Iris pigment epithelial cell (primary cell): ENCODE data around the gene CD200.
A peak's percentile ranks its signal among the peaks of the same experiment; 100 is the strongest.

Source experiments
- DNase-seq: peaks from one replicate; pipeline ENCODE4 v3.0.0-alpha.2; 2011; ENCODE audit warnings: low read depth

Gene CD200

DNA sequence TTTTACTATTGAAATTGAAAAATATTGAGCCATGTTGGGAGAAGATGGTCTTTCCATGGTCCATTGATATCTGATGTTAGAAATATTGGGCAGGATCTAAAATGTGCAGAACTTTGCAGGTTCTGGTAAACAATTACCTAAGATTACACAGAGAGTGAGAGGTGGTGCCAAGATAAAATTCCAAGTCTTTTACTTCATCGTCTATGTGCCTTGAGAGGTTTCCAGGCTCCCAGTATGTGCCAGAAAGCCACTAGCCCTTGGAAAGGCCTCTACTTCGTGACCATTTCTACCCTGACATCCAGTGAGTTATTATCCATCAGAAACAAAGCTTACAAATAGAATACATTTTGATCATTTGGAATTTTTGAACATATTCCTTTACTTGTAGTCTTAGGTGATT is 27.6 kb downstream of the CD200 start:
- peak; percentile 57 for DNase-seq

DNA sequence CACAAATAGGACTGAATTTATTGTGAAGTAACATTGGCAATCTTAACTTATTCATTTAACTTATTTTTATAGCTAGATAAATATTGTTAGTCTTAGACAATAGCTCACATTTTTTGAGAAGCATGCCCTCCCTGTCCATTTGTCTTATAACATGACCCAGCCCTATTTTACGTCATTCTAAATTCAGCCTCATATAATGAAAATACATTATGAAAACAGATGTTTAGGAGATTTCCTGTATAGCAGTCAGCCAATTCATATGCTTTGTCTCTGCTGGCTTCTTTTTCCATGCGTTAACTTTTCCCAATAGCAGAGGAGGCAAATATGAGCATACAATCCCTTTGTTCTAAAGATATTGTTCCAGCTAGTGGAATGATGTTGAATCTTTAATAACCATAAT is 29.3 kb downstream of the CD200 start:
- DNase-seq, result no peak

DNA sequence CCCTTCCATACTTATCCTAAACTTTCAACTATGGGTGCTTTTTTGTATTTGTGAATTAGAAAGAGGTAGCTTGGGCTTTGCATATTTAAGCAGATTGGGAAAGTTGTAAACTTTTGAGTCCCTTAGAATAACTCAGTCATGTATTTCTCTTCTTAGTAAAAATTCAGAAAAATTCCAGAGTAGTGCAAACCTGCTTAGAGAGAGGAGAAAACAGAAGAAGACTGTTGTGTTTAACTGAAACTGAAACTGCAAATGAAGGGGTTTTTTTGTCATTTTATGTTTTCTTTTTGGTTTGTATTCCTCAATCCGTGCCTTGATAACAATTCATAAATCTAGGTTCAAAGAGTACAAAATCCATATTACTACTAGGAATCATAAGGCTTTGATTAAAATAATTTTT is 31.3 kb downstream of the CD200 start:
- DNase-seq, result no peak

DNA sequence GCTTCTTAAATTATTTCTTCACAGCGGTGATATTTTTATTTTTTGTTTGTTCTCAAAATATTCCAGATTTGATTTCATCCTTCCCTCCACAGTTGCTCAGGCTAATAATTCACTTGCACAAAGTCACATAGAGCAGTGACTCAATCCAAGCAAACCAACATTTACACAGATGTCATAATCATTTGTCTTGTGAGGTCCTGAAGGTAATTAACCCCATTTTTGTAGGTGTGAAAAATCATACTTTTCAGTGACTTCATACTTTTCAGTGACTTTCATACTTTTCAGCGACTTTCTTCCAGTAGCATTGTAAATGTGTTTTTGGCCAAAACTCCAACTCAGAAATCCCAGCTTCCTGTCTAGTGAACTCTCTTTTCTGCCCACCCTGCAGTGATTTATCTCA is 32.1 kb downstream of the CD200 start:
- no peak for DNase-seq

DNA sequence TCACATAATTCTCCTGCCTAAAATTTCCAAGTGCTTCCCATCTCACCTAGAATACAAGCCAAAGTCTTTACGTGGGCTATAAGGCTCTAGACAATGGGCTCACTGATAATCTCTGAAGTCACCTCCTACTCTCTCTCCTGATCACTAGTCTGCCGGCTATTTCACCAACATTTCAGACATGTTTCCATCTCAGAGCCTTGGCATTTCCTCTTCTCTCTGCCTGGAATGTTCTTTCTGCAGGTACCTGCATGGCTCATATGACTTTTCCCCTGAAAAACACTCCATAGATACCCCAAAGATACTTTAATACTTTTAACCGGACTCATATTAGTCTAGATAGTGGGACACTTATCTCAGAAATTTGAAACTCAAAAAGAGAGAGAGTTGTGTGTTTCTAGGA is 32.7 kb downstream of the CD200 start:
- peak; percentile 59 for DNase-seq

DNA sequence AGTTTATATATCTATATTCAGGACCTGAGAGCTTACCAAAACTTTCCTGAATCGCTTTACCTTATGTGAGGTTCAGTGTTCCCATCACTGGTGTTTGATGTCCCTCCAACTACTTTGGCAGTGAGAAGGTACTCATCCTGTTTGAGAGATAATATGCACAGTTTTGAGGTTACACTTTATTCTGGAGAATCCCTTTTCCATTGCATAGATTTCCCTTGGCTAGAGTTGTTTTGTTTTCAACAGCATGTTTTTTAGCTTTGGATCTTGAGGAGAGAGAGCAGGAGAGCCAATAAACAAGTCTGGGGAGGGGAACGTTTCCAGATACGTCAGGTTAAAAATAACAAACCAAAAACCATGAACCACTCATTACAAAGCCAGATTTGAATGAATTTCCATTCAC is 33.6 kb downstream of the CD200 start:
- DNase-seq, result no peak

DNA sequence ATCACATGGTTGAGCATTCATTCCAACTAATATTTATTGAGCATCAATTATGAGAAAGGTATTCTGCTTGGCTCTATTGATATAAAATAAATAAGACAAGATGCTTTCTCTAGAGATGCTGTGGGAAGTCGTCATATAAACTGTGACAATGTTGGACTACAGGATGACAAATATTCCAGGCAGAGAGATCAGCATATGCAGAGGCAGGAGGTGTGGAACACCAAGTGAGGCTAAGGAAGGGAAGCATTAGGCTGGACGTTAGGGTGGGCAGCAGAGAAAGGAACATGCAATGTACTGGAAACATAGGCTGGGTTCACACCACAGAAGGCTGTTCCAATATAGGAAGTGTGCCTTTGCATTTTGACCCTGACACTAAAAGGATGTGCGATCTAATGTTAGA is 38.6 kb downstream of the CD200 start:
- no peak for DNase-seq

DNA sequence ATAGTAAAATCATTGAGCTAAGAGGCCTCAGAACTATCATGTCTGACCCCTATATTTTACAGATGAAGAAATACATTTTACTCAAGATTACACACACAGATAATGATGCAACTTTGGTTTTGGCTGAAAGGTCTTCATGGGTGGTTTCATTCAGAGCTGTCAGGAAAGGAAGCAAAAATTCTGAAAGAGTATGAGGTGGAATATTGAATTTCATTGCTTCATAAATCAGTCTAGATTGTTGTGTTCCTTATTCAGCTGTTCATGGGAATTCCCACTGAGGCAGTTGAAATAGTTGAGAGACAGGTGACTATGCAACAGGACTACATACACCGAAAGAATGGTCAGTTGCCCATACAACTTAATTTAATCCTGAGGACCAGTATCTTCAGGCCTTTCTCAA is 39.4 kb downstream of the CD200 start:
- DNase-seq, result peak; percentile 73

DNA sequence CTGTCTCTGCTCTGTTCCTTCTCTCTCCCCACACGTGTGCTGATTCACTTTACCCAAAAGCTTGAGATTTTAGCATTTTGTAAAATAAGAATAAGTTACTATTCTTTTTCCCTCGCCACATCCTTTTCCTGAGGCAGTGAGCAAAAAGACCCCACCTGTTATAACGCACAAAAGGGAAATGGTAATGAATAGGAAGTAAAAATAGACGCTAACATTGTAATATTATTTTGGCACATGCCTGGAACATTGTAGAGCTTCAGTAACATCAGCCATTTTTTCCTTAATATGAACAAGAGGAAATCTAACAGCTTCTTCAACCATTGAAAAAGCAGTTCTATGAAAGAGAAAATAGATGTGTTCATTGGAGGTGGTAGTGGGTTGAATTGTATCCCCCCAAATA is 40.5 kb downstream of the CD200 start:
- DNase-seq, result no peak

DNA sequence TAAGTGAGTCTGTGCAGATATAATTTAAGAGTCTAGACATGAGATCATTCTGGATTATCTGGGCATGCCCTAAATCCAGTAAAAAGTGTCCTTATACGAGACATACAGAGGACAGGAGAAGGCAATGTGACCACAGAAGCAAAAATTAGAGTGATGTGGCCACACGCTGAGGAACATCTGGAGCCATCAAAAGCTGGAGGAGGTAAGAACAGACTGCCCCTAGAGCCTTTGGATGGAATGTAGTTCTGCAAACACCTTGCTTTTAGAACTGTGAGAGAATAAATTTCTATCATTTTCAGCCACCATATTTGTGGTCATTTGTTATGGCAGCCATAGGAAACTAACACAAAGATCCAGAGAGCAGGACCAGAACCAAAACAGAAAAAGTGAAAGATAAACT is 41.0 kb downstream of the CD200 start:
- no peak for DNase-seq

DNA sequence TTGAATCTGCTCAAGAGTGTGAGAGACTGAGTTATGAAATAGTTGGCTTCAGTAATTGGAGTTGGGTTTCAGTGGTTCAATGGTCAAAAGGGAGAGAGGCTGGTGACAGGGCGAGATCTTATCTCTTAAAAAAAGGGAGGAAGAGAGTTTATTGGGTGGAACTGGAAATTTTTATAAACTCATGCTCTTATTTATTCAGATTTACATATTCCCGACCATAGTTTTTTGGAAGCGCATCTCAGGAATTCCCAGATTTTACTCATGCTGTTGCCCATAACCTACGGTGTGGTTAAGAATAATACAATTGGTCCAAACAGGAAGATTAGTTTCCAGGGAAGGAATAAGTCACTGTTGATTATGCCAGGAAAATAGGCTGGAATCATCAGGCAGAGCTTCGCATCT is 41.4 kb downstream of the CD200 start:
- DNase-seq, result peak; percentile 63

DNA sequence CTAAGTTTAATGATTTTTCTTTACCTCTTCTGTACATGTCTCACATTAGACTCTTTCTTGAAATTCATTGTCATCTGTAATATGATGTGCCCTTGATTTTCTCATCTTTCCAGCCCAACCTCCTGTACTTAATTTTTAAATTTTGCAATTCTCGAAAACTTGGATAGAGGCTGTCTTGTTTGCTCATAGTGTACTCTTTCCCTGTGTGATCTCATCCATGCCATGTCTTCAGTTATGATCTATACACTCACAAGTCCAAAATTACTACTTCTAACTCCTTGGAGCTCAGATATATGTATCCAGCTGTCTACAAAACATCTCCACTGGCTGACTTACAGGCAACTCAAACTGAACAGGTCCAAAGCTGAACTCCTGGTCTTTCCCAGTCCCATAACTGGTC is 42.2 kb downstream of the CD200 start:
- no peak for DNase-seq

DNA sequence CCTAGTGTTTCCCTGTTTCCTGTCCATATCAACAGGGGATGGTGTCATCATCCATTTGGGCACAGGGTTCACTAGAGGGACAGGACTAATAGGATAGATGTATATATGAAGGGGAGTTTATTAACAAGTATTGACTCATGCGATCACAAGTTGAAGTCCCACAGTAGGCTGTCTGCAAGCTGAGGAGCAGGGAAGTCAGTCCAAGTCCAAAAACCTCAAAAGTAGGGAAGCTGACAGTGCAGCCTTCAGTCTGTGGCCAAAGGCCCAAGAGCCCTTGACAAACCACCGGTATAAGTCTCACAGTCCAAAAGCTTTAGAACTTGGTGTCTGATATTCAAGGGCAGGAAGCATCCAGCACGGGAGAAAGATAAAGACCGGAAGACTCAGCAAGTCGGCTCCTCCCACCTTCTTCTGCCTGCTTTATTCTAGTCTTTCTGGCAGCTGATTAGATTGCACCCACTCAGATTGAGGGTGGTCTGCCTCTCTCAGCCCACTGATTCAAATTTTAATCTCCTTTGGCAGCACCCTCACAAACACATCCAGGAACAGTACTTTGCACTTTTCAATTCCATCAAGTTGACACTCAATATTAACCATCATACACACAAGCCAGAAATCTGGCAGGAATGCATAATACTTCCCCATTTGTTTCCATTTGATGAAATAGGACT is 43.4 kb downstream of the CD200 start:
- peak; percentile 33 for DNase-seq

DNA sequence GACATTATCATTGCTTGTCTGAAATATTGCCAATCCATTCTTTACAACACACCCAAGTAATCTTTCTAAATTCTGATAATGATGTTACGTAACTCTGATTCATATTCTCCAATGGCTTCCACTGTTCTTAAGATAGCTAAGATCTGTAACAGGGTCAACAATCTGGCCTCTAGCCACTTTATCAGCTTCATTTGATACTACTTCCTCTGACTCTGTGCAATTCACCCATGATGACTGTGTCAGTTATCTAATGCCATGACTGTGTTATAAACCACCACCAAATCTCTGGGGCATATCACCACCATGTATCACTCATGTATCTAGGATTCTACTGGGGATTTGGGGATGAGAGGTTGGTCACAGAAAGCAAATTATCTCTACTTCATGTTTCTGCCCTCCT is 44.0 kb downstream of the CD200 start:
- DNase-seq, result peak; percentile 92

DNA sequence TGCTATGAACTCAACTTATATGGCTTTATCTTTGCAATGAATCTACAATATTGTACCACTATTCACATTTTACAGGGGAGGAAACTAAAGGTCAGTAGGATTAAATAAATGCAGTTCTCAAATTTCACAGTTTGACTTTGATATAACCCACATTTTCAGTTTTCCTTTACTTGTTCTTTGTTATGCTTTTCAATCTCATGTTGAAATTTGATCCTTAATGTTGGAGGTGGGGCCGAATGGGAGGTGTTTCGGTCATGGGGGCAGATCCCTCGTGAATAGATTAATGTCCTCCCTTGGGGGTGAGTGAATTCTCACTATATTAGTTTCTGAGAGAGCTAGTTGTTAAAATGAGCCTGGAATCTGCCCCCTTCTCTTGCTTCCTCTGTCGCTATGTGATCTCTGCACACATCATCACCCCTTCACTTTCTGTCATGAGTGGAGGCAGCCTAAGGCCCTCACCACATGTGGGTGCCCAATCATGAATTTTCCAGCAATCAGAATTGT is 44.7 kb downstream of the CD200 start:
- DNase-seq, result peak; percentile 75

DNA sequence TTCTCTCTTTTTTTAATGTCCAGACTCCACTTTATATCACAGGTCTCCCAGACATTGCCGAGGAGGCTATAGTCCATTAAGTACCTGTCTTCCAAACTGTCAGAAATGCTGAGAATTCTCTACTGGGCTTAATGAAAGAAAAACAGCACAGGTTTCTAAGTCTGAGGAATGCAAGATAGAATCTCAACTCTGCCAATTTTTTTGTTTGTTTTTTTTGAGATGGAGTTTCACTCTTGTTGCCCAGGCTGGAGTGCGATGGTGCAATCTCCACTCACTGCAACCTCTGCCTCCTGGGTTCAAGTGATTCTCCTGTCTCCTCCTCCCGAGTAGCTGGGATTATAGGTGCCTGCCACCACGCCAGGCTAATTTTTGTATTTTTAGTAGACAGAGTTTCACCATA is 45.4 kb downstream of the CD200 start:
- peak; percentile 76 for DNase-seq

DNA sequence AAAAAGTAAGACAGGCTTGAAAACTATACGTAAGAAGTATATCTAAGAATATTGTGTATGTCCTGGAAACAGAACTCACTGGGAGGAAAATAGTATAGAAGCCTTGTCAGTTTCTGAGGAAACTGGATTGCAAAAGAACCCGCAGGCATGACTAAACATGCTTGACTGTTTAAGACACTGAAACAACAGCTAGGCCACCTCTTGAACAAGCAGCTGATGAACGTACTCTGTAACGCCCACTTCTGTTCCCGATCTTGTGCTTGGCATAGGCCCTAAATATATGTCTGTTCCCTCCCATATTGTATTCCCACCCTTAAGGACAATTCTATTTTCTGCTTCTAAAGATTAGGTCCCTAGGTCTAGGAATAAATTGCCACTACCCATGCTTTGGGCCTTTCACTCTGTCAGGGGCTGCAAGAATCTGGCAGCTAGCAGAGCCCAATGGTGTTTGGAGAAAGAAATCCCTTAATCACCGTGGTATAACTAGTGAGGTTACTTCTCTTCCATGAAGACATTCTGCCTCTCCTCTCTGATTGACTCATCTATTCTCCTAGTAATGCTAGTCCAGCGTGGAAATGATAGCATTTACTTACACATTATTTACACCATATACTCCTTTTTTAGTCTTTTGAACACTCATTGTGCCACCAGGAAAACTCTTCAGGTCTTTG is 46.2 kb downstream of the CD200 start:
- DNase-seq, result peak; percentile 99

DNA sequence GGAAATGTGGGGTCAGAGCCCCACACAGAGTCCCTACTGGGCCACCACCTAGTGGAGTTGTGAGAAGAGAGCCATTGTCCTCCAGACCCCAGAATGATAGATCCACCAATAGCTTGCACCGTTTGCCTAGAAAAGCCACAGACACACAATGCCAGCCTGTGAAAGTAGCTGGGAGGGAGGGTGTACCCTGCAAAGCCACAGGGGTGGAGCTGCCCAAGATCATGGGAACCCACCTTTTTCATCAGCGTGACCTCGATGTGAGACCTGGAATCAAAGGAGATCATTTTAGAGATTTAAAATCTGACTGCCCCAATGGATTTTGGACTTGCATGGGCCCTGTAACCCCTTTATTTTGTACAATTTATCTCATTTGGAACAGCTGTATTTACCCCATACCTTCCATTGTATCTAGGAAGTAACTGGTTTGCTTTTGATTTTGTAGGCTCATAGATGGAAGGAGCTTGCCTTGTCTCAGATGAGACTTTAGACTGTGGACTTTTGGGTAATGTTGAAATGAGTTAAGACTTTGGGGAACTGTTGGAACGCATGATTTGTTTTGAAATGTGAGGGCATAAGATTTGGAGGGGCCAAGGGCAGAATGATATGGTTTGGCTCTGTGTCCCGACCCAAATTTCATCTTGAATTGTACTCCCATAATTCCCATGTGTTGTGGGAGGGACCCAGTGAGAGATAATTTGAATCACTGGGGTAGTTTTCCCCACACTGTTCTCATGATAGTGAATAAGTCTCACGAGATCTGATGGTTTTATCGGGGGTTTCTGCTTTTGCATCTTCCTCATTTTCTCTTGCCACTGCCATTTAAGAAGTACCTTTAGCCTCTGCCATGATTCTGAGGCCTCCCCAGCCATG is 49.0 kb downstream of the CD200 start:
- no peak for DNase-seq

DNA sequence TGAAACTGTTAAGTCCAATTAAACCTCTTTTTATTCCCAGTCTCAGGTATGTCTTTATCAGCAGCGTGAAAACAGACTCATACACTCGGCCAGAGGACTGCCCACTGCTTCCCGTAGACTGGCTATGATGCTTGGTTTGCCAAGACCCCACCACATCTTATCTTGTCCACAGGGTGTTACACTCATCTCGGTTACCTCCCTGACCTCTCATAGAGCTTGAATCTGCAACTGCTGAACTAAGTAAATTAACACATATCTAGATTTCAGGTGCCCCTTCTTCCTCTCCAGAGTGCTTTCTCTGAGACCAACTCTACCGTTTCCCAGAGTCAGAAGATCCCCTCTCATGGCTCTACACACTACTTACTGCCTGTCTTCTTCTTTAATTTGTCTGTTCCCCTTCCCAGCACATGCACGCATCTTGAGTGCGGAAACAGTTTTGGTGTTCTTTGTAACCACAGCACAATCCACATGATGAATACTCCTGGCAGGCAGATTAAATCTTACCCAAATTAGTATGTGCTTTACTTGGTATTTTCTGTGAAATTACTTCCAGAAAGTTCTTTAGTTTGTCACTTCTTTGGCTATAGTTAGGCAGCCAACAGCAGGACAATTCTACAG is 49.7 kb downstream of the CD200 start:
- no peak for DNase-seq

DNA sequence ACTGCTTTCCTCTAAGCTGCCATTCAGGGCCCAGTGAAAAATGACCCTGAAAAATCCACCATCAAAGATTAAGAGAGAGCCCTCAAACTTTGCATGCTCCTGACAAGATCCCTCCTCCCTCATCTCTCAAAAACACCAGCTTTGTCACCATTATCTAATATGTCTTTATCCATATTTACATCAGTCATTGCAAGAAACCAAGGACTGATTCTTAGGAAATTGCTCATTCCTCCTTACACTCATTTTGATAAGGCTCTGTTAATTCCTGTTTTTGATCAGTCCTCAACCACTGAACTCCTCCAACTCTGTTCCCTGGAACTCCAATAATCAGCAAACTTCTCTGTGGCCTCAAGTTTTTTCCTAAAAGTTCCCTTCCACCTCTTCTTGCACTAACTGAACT is 51.8 kb downstream of the CD200 start:
- DNase-seq, result peak; percentile 15

DNA sequence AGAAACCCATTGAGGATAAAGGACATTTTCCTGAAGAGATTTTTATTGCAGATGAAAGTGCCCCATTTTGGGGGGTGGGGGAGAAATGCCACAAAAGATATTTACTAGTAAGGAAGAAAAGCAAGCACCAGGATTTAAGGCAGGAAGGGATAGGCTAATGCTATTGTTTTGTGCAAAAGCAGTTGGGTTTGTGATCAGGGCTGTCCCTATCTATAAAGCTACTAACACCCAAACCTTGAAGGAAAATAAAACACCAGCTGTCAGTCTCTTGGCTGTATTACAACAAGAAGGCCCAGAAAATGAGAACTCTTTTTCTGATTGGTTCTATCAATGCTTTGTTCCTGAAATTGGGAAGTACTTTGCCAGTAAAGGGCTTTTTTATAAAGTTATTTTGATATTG is 56.0 kb downstream of the CD200 start:
- DNase-seq, result no peak

DNA sequence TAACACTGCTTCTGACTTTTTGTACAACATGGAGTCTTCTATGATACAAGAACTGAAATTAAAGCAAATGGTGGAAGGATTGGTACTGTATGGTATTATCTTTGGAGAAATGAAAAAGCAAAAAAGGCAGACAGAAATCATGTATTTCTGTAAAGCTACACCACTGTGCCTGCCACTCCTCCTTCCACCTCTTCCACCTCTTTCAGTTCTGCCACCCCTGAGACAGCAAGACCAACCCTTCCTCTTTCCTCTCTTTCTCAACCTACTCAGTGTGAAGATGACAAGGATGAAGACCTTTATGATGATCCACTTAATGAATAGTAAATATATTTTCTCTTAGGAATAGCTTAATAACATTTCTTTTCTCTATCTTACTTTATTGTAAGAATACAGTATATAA is 57.0 kb downstream of the CD200 start:
- no peak for DNase-seq
